Fibroblast of the conjunctiva (primary cell): ENCODE measurements around the gene BATF.

ENCODE experiments used
- DNase-seq: peaks from one replicate; pipeline ENCODE4 v3.0.0-alpha.2; 2010; ENCODE audit warnings: low read depth

BATF gene

GRCh38 chr14:75533791-75534555 is 11.7 kb downstream of the BATF start:
- no peak for DNase-seq

DNA sequence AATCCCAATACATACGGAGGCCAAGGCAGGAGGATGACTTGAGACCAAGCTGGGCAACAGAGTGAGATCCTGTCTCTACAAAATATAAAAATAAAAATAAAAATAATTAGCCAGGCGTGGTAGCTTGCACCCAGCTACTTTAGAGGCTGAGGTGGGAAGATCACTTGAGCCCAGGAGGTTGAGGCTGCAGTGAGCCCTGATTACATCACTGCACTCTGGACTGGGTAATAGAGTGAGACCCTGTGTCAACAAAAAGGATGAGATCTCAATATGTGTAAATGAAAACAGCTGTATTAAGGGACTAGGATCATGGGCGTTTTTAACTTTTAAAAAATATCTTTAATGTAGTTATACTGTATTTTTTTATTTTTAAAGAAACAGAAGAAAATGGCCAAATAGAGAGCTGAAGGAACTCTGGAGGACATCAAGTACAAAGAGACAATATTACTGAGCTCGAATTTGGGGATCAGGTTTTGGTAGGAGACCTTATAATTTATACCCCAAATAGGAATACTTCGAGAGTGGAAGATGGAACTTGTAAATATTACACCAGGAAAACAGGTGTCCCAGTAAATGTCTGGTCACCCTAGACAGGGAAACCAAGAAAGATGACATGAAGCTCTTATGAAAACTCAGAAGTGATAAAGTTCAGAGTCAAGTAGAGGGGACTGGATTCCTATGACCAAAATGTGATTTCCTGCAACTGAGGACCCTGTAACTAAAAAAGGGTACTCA is 13.1 kb downstream of the BATF start:
- no peak for DNase-seq

- DNase-seq, result no peak
These were observed 14.8 kb downstream of the BATF start for GRCh38 chr14:75537071-75537470.

GRCh38 chr14:75539162-75539560 is 16.9 kb downstream of the BATF start:
- DNase-seq, result no peak

- no peak for DNase-seq
These were observed 17.6 kb downstream of the BATF start for GRCh38 chr14:75539561-75540478.

- DNase-seq, result no peak
These were observed 18.2 kb downstream of the BATF start for GRCh38 chr14:75540479-75540851.

DNA sequence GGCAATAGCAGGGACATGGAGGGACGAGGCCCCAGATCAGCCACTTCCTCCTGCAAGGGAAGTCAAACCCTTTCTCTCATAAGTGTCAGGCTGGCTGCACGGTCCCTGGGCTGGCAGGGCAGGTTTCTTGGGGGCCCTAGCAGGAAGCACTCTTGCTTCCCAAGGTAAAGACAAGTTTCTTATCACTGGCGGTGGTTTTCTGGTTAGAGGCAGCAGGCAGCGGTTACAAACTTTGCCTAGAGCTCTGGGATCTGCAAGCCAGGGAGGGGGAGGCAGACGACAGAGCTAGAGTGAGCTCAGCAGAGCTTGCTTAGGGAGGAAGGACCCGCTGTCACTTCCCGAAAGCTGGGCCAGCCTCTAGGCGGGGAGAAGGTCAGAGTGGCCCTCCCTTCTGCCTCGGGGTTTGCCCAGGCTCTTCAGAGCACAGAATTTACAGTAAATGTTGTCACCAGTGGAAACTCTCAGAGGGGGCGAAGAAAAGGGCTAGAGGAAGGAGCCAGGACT is 20.4 kb downstream of the BATF start:
- DNase-seq, result no peak

DNA sequence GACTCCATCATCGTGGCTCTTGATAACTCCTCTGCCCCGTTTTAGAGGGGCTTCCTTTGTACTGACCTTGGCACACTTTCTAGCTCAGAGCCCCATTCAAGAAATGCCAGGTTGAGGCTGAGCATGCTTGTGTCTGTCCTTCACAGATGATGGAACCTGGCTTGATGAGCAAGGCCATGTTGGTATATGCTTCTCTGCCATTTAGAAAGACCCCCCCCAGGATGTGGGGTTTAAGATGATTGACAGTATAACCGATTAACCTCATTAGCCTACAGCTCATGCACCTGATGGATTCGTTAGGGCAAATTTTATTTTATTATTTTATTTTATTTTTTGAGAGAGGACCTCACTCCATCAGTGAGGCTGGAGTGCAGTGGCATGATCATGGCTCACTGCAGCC is 21.0 kb downstream of the BATF start:
- no peak for DNase-seq

- DNase-seq, result no peak
These were observed 21.5 kb downstream of the BATF start for GRCh38 chr14:75543786-75544185.

- DNase-seq, result no peak
These were observed 23.6 kb downstream of the BATF start for GRCh38 chr14:75545907-75546306.

- no peak for DNase-seq
These were observed 25.4 kb downstream of the BATF start for GRCh38 chr14:75547552-75548250.

DNA sequence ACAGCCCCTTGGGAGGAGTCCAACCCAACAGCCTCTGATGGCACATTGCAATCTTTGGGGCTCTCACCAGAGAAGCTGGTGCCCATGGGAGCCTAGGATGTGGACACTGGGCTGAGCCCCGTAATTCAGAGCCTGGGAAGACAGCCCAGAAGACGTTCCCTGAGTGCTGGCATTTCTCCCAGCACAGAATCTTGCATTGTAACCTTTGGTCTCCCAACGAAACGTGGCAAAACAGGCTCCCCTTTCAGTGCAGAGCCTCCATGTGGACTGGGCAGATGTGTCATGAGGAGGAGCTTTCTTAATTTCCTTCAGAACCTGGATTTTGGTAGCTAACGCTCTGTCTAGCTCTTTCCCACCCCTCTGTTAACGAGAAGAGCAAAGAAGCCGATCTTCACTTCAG is 26.3 kb downstream of the BATF start:
- peak; percentile 58 for DNase-seq

- DNase-seq, result no peak
These were observed 26.9 kb downstream of the BATF start for GRCh38 chr14:75549169-75549568.

DNA sequence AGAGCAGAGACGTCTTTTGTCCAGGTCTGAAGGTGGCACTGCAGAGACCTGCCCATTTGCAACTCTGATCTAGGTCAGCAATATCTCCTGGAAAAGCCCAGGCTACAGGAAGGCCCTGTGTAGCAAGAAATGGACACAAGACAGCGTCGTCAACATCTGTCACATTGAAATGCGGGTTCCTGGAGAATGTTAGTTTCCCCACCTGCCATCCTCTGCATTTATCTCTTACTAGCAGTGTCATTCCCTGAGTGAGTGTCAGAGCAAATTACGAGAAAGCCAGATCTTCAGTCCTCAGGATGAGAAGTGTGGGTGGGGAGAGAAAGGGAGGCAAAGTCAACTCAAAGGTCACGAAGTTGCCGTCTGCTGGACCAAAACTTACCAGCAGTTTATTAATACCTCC is 28.8 kb downstream of the BATF start:
- no peak for DNase-seq

DNA sequence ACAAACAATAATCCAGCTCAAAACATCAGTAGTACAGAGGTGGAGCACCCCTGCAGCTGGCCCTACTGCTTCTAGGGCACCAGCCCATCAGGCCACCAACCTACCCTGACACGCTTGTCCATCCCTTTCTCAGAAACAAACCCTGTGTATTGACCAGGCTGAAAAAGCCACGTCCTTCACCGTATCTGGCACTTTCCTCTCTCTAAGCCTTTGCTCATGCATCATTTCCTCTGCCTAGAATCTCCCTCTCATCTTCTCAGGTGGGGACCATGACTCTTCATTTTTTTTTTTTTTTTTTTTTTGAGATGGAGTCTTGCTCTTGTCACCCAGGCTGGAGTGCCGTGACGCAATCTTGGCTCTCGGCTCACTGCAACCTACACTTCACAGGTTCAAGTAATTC is 30.9 kb downstream of the BATF start:
- DNase-seq, result no peak

DNA sequence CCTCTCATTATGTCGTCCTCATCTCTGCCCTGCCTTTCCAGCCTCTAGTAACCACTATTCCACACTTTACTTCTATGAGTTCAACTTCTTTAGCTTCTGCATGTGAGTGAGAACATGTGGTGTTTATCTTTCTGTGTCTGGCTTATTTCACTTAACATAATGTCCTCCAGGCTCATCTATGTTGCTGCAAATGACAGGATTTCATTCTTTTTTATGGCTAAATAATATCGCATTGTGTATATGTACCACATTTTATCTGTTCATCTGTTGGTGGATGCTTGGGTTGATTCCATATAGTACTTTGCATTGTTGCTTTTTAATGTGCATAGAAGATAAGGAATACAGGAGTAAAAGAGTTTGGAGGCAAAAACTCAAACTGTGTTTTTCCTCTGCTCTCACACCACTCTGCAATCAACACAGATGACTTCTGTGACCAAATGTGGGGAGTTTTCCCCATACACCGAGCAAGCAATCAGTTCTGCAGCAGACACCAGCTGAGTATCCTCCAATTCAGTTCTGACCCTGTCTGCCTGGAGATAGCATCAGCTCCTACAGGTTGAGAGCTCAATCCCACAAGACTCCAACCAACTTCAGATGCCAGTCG is 31.6 kb downstream of the BATF start:
- no peak for DNase-seq

DNA sequence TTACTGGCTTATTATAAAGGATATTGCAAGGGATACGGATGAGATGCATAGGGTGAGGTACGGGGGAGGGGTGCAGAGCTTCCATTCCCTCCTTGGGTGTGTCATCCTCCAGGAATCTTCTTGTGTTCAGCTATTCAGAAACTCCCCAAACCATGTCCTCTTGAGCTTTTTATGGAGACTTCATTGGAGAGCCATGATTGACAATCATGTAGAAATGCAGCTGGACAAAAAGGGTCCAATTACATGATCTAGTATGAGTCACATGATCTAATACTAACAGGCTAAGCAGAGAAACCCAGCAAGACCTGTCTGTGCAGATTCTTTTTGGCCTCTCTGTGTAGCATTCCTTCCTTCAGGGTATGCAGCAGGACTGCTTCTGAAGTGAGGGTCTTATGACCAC is 32.2 kb downstream of the BATF start:
- DNase-seq, result no peak

GRCh38 chr14:75558440-75558839 is 36.2 kb downstream of the BATF start:
- no peak for DNase-seq

DNA sequence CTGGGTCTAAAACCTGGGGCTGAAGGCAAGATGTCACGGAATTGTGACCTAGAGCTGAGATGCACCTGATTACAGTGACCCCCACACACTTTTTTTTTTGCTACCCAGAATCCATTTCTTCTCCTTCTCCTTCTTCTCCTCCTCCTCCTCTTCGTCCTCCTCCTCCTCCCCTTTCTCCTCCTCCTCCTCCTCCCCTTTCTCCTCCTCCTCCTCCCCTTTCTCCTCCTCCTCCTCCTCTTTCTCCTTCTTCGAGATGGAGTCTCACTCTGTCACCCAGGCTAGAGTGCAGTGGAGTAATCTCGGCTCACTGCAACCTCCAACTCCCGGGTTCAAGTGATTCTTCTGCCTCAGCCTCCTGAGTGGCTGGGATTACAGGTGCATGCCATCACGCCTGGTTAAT is 36.8 kb downstream of the BATF start:
- no peak for DNase-seq

DNA sequence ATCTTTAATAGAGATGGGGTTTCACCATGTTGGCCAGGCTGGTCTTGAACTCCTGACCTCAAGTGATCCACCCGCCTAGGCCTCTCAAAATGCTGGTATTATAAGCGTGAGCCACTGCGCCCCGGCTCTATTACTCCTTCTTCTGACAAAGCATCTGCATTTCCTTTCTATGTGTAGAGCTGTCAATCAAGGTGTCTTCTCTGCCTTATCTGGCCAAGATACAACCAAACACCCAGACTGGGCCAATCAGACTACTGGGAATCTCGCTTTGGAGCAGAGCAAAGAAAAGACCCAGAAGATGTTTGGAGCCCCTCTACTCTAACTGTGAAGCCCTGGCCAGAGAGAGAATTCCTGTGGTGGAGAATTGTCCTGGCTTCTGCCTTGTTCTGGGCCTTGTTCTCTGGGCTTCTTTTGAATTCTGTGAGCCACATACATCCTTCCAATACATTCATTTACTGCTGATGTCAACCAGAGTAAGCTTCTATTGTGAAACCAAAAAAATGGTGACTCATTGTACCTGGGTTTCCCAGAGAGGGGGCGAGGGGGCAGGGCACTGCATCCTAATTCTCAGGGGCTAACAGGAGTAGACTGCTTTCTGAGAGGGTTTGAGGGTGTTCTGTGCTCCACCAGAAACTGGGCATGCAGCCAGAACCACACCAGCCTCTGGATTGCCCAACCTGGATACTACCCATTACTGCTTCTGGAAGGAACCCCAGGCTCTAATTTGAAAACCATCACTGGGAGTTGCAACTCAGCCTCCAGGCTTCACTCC is 37.4 kb downstream of the BATF start:
- peak; percentile 75 for DNase-seq

DNA sequence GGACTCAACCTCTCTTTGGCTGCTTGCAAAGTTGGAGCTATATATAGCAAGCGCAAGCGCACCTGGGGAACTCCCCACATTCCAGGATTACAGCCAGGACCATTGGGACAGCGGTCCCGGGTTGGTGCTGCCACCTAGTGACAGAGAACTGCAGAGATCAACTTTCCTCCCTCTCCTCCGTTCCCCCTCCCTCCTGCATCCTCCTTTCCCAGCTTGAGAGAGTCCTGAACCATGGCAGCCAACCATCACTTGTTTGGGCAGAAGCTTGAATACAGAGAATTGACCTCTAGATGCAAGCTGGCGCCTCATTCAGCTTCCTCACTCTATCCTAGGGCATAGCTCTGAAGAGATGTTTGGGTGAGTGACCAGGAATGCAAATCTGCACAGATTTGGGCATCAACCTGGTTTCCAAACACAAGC is 38.8 kb downstream of the BATF start:
- DNase-seq, result peak; percentile 43
